Heart left ventricle (tissue), 13 donors: ENCODE measurements around the gene SERPINA1.

Experiments used
- POLR2A ChIP-seq, 2 donors: fragments of 450-650 bp; IDR thresholded peaks; one replicate each; pipeline ENCODE4 v1.6.1; 2017; ENCODE audit warnings: antibody characterized with exemption in 2 of 2, mild to moderate bottlenecking in 2 of 2, moderate library complexity in 2 of 2
- TF ChIP-seq, protein P1 (sequence below), 12 donors: fragments of 200-600 bp; sonication (generic) in 4 of 12; IDR thresholded peaks; one replicate each; pipeline versions ENCODE4 v1.5.0 to v1.8.0; 2018 to 2022; ENCODE audit warnings: antibody characterized with exemption in 12 of 12, mild to moderate bottlenecking in 5 of 12
- donor health status: ischemic (EF 13 %, LVEDD 7.1; RV severe dilation, severe dysfunction).
- donor health status: DM: no; HTN: yes; CAD: no.
- donor health status: DM: no; HTN: no; CAD: no.
- donor health status: ischemic (EF 25% LVEDD 6.9; RV normal size, moderate dysfunction).
- donor health status: ischemic (EF 25% LVEDD 5.7; RV mildly dilated, moderate dysfunction).
- donor health status: ischemic (EF 35%, LVEDD 5.7; RV mildly dilated, moderate dysfunction).
- donor health status: nonischemic (EF 11% LVEDD 7.7; RV severe dilation, severe dysfunction).
- donor health status: DM: yes; HTN: yes; CAD: no.
- donor health status: PGD.
- donor health status: ischemic (EF 29% LVEDD 5.4; RV normal size, mild dysfunction).
- donor health status: nonischemic (EF 23%, LVEDD 6.1; RV moderate dilation, normal function).

DNA sequence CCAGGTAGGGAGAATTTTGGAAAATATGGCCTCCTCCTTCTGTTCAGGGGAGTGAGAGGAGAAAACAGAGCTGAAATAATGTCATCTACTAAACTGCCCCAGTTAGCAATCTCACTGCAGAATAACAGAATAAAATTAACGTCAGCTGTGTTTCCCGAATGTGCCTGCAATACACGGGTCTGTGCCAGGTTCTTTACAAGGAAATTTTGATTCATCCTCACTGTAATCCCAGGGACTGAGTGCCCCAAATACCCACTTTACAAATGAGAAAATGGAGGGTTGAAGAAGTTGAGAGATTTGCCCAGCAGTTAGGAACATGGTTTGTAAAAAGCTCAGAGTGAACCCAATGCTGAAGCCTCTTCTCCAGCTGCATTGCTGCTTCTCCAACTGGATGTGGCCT lies 44.0 kb downstream of the SERPINA1 start:
- TF ChIP-seq, protein P1, sequence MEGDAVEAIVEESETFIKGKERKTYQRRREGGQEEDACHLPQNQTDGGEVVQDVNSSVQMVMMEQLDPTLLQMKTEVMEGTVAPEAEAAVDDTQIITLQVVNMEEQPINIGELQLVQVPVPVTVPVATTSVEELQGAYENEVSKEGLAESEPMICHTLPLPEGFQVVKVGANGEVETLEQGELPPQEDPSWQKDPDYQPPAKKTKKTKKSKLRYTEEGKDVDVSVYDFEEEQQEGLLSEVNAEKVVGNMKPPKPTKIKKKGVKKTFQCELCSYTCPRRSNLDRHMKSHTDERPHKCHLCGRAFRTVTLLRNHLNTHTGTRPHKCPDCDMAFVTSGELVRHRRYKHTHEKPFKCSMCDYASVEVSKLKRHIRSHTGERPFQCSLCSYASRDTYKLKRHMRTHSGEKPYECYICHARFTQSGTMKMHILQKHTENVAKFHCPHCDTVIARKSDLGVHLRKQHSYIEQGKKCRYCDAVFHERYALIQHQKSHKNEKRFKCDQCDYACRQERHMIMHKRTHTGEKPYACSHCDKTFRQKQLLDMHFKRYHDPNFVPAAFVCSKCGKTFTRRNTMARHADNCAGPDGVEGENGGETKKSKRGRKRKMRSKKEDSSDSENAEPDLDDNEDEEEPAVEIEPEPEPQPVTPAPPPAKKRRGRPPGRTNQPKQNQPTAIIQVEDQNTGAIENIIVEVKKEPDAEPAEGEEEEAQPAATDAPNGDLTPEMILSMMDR (IDR thresholded peaks at IDR 0.05), result no peak
- TF ChIP-seq POLR2A (IDR thresholded peaks at IDR 0.05), result no peak
